RWPE1 (cell line): ENCODE results near the gene PRPF6.

Experiments
- CTCF ChIA-PET: fragments of 350-600 bp; sonication (Branson Sonifier 250); formaldehyde crosslinking; extraction: SDS; loops from one replicate; lab custom pipeline; 2021; lab: Yijun Ruan, JAX
- POLR2A ChIA-PET: fragments of 400-600 bp; formaldehyde crosslinking; extraction: SDS; loops from one replicate; lab custom pipeline; 2020; ENCODE audit warnings: antibody characterized with exemption; ENCODE audit not compliant: low non-redundant PET; lab: Yijun Ruan, JAX
- DNase-seq: peaks from one replicate; pipeline ENCODE4 v3.0.0; 2012; ENCODE audit warnings: low spot score
- H3K27ac ChIP-seq: fragments of 450-650 bp; 2 replicates; pipeline ENCODE4 v1.5.1; 2017
- CTCF ChIP-seq: fragments of 450-650 bp; conservative IDR thresholded peaks from 2 replicates; pipeline ENCODE4 v1.5.1; 2017; ENCODE audit warnings: low read depth, mild to moderate bottlenecking

PRPF6 gene

GRCh38 chr20:64025826-64026412 is 45.0 kb downstream of the PRPF6 start:
- CTCF ChIA-PET, result interaction anchor here (5.5 kb wide), 1 partner anchor 13 kb away, joined by 55 read pairs; no protein-coding TSS in a partner anchor
- no peak for TF ChIP-seq CTCF
- no peak overlapping the region for H3K27ac ChIP-seq
- DNase-seq, result no peak
- POLR2A ChIA-PET, result no interaction called here

- TF ChIP-seq CTCF, result no peak
- ChIA-PET POLR2A (interaction anchor here (0.6 kb wide), 1 partner anchor 11 kb away, joined by 3 read pairs; no protein-coding TSS in a partner anchor), CTCF (interaction anchor here (0.6 to 5.5 kb wide), 2 partner anchors 11 to 126 kb away, joined by 3 to 55 read pairs; no protein-coding TSS in a partner anchor)
- no peak for DNase-seq
- H3K27ac ChIP-seq, result no peak overlapping the region
Measured at GRCh38 chr20:64027981-64028685, 47.2 kb downstream of the PRPF6 start.

GRCh38 chr20:64029293-64030117 is 48.6 kb downstream of the PRPF6 start:
- POLR2A ChIA-PET, result interaction anchor here (0.6 kb wide), 1 partner anchor 15 kb away, joined by 3 read pairs; no protein-coding TSS in a partner anchor
- no peak for DNase-seq
- CTCF ChIA-PET, result interaction anchor here (0.7 to 5.5 kb wide), 2 partner anchors 9 kb away, joined by 3 to 55 read pairs; no protein-coding TSS in a partner anchor
- no peak for TF ChIP-seq CTCF
- peak overlapping the region; percentile 13; the same call in 1 of the 2 replicates for H3K27ac ChIP-seq

- TF ChIP-seq CTCF, result no peak
- H3K27ac ChIP-seq, result peak overlapping the region; percentile 13
- DNase-seq, result no peak
- CTCF ChIA-PET, result interaction anchor here (0.7 kb wide), 1 partner anchor 8 kb away, joined by 3 read pairs; no protein-coding TSS in a partner anchor
- POLR2A ChIA-PET, result interaction anchor here (0.6 kb wide), 1 partner anchor 14 kb away, joined by 3 read pairs; no protein-coding TSS in a partner anchor
Measured at GRCh38 chr20:64030371-64031134, 49.6 kb downstream of the PRPF6 start.

- no peak for TF ChIP-seq CTCF
- no peak for DNase-seq
- H3K27ac ChIP-seq, result peak overlapping the region; percentile 33
- CTCF ChIA-PET, result interaction anchor here (0.5 kb wide), 1 partner anchor 31 kb away, joined by 3 read pairs; no protein-coding TSS in a partner anchor
- POLR2A ChIA-PET, result no interaction called here
Measured at GRCh38 chr20:64031822-64032314, 50.9 kb downstream of the PRPF6 start.
